Panc1 (cell line): ENCODE data around the gene CTSD. TPM values are rescaled to one million over a fixed set of nuclear protein-coding genes. Genes with fewer than 3 reads are reported as not detected.

Experiments used
- ATAC-seq: fragments of 200-7000 bp; cut with Tn5 transposase; 2 replicates; pipeline ENCODE4 v1.9.1; 2020; ENCODE audit warnings: mild to moderate bottlenecking, moderate library complexity
- BruUV-seq: library from RNA; stranded (reverse); fragments of 400-500 nt; replicated peaks from 2 replicates; lab custom pipeline; 2021; lab: Mats Ljungman, UMichigan
- CTCF ChIA-PET: fragments of 300-600 bp; sonication (Branson Sonifier 250); formaldehyde crosslinking; loops from one replicate; lab custom pipeline; 2022; ENCODE audit warnings: antibody characterized with exemption; lab: Charles Lee
- POLR2A ChIA-PET: fragments of 300-600 bp; sonication (Branson Sonifier 250); formaldehyde crosslinking; loops from one replicate; lab custom pipeline; 2022; ENCODE audit warnings: antibody characterized with exemption; lab: Charles Lee
- DNase-seq: peaks from one replicate; pipeline ENCODE4 v3.0.0-alpha.2; 2010; ENCODE audit warnings: low read depth, low spot score
- H3K27ac ChIP-seq: 2 replicates; pipeline ENCODE4 v1.5.1; 2011; ENCODE audit warnings: mild to moderate bottlenecking, low read length, inconsistent platforms
- H3K27me3 ChIP-seq: fragments of 200-500 bp; sonication (Bioruptor generic); 2 replicates; pipeline ENCODE4 v1.6.0; 2014; ENCODE audit warnings: low read length, inconsistent platforms; ENCODE audit not compliant: control insufficient read depth, insufficient read depth
- H3K36me3 ChIP-seq: fragments of 200-500 bp; sonication (Bioruptor generic); 2 replicates; pipeline ENCODE4 v1.5.1; 2014; ENCODE audit warnings: inconsistent platforms, mild to moderate bottlenecking, low read length, moderate library complexity; ENCODE audit not compliant: control insufficient read depth, insufficient read depth
- H3K4me1 ChIP-seq: 2 replicates; pipeline ENCODE4 v1.5.1; 2011; ENCODE audit warnings: inconsistent platforms, mild to moderate bottlenecking, low read length, moderate library complexity; ENCODE audit not compliant: control insufficient read depth, insufficient read depth
- H3K4me3 ChIP-seq, 2 experiments: 2 replicates each; pipeline ENCODE4 v1.5.1; 2011 to 2012; ENCODE audit warnings: low read depth in 2 of 2, low read length in 2 of 2, mild to moderate bottlenecking in 2 of 2, inconsistent platforms in 1 of 2, moderate library complexity in 1 of 2
- H3K9me3 ChIP-seq: fragments of 200-500 bp; sonication (Bioruptor generic); 2 replicates; pipeline ENCODE4 v1.5.1; 2014; ENCODE audit warnings: low read depth, mild to moderate bottlenecking, inconsistent platforms, low read length, moderate library complexity; ENCODE audit not compliant: control insufficient read depth, insufficient read depth
- POLR2AphosphoS5 ChIP-seq: IDR thresholded peaks from 2 replicates; pipeline ENCODE4 v1.6.1; 2012; ENCODE audit warnings: mild to moderate bottlenecking, low read depth, low read length, moderate library complexity
- SIN3A ChIP-seq: IDR thresholded peaks from 2 replicates; pipeline ENCODE4 v1.6.1; 2012; ENCODE audit warnings: low read depth, mild to moderate bottlenecking, low read length, moderate library complexity, borderline replicate concordance; ENCODE audit not compliant: insufficient read depth
- TCF7L2 ChIP-seq: IDR thresholded peaks from 2 replicates; pipeline ENCODE4 v1.6.1; 2011; ENCODE audit warnings: mild to moderate bottlenecking, low read depth, low read length, inconsistent platforms
- in situ Hi-C: cut with HindIII; loops from 2 replicates; pipeline ENCODE4 v1.10.0; 2016; ENCODE audit warnings: low sequenced_read_pairs, low pct_unique_long_range_greater_than_20kb
- intact Hi-C: fragments of 100-400 bp; cut with micrococcal nuclease; formaldehyde crosslinking; loops from one replicate; pipeline ENCODE4 v1.10.0; 2022; ENCODE audit not compliant: unreplicated experiment
- total RNA-seq: library from RNA; stranded (reverse); gene quantifications from one replicate; pipeline ENCODE4 v1.2.1, GENCODE V29; 2021; ENCODE audit not compliant: unreplicated experiment
- TF ChIP-seq, protein P1 (sequence below), 2 experiments: IDR thresholded peaks; 2 replicates each; pipeline ENCODE4 v1.6.1; 2011 to 2012; ENCODE audit warnings: low read depth in 2 of 2, control low read depth in 1 of 2, low read length in 1 of 2, mild to moderate bottlenecking in 1 of 2, moderate library complexity in 1 of 2; ENCODE audit not compliant: insufficient read depth in 1 of 2
- TF ChIP-seq, protein P2 (sequence below): fragments of 450-650 bp; IDR thresholded peaks from 2 replicates; pipeline ENCODE4 v1.5.1; 2017; ENCODE audit warnings: mild to moderate bottlenecking

CTSD gene
- total RNA-seq, 1 experiment from 2014 or later: 1,813 TPM

DNA sequence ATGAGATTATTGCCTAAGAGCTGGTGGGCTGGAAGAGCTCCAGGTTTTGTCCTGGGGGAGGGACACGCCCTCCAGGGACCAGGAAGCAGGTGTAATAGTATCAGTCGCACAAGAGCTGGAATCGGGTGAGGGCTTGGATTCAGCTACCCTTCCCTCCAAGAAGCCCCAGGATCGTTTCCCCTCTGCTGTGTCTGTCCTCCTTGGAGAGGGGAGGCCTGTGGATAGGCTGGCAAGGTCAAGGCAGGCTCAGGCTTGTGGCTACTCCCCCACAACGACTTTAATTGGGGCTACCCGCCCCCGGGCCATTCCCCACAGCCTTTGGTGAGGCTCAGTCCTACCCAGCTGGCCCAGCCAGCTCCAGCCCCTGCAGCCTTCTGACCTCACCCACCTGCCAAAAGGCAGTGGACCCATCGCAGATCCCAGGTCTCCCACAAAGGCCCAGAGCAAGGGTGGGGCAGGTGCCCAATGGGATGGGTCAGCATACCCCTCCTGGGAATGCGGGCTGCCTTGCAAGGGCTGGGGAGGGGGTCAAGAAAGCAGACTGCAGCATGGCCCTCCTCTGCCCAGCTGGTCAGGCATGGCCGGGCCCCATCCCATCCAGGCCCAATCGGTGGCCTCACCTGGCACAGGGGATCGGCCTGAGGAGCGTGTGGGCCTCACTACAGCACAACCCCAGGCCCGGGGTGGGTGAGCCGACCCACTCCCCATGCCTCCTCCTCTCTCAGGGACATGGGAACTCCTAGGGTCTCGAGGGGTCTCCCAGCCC, 1.0 kb downstream of the CTSD start:
- POLR2A ChIA-PET: interaction anchor here (0.6 kb wide), 1 partner anchor 28 kb away, joined by 3 read pairs; no protein-coding TSS in a partner anchor
- no peak for DNase-seq
- no peaks in the 10 kb centered on the region for H3K9me3 ChIP-seq
- H3K27ac ChIP-seq: peak overlapping the region; percentile 94
- 0 out of 2 replicates have a peak, but pooled peaks cover 5% of the 10 kb centered on the region for H3K36me3 ChIP-seq
- in situ Hi-C loops (no loop called here), intact Hi-C loops (loop anchor here (5.0 kb wide), 1 partner anchor 70 kb away; the partner anchor contains the start of gene SYT8)
- ATAC-seq: peak; percentile 1; the same call in 1 of the 2 replicates
- H3K4me3 ChIP-seq: peak overlapping the region; percentile 88 to 90
- no TSS peak for BruUV-seq
- CTCF ChIA-PET: interaction anchor here (0.5 to 1.0 kb wide), 3 partner anchors 35 to 119 kb away, joined by 3 to 4 read pairs (median 4); no protein-coding TSS in a partner anchor
- peaks cover 72% of the 10 kb centered on the region for H3K4me1 ChIP-seq
- TF ChIP-seq, protein P1, sequence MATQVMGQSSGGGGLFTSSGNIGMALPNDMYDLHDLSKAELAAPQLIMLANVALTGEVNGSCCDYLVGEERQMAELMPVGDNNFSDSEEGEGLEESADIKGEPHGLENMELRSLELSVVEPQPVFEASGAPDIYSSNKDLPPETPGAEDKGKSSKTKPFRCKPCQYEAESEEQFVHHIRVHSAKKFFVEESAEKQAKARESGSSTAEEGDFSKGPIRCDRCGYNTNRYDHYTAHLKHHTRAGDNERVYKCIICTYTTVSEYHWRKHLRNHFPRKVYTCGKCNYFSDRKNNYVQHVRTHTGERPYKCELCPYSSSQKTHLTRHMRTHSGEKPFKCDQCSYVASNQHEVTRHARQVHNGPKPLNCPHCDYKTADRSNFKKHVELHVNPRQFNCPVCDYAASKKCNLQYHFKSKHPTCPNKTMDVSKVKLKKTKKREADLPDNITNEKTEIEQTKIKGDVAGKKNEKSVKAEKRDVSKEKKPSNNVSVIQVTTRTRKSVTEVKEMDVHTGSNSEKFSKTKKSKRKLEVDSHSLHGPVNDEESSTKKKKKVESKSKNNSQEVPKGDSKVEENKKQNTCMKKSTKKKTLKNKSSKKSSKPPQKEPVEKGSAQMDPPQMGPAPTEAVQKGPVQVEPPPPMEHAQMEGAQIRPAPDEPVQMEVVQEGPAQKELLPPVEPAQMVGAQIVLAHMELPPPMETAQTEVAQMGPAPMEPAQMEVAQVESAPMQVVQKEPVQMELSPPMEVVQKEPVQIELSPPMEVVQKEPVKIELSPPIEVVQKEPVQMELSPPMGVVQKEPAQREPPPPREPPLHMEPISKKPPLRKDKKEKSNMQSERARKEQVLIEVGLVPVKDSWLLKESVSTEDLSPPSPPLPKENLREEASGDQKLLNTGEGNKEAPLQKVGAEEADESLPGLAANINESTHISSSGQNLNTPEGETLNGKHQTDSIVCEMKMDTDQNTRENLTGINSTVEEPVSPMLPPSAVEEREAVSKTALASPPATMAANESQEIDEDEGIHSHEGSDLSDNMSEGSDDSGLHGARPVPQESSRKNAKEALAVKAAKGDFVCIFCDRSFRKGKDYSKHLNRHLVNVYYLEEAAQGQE (IDR thresholded peaks at IDR 0.05; ENCODE audit: insufficient read depth in 1 of 2, low read depth in 2 of 2, low read length in 1 of 2): no peak
- TF ChIP-seq SIN3A: no peak
- no peak for TF ChIP-seq POLR2AphosphoS5
- TF ChIP-seq TCF7L2: no peak
- TF ChIP-seq, protein P2, sequence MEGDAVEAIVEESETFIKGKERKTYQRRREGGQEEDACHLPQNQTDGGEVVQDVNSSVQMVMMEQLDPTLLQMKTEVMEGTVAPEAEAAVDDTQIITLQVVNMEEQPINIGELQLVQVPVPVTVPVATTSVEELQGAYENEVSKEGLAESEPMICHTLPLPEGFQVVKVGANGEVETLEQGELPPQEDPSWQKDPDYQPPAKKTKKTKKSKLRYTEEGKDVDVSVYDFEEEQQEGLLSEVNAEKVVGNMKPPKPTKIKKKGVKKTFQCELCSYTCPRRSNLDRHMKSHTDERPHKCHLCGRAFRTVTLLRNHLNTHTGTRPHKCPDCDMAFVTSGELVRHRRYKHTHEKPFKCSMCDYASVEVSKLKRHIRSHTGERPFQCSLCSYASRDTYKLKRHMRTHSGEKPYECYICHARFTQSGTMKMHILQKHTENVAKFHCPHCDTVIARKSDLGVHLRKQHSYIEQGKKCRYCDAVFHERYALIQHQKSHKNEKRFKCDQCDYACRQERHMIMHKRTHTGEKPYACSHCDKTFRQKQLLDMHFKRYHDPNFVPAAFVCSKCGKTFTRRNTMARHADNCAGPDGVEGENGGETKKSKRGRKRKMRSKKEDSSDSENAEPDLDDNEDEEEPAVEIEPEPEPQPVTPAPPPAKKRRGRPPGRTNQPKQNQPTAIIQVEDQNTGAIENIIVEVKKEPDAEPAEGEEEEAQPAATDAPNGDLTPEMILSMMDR: no peak
- no peaks in the 10 kb centered on the region for H3K27me3 ChIP-seq

DNA sequence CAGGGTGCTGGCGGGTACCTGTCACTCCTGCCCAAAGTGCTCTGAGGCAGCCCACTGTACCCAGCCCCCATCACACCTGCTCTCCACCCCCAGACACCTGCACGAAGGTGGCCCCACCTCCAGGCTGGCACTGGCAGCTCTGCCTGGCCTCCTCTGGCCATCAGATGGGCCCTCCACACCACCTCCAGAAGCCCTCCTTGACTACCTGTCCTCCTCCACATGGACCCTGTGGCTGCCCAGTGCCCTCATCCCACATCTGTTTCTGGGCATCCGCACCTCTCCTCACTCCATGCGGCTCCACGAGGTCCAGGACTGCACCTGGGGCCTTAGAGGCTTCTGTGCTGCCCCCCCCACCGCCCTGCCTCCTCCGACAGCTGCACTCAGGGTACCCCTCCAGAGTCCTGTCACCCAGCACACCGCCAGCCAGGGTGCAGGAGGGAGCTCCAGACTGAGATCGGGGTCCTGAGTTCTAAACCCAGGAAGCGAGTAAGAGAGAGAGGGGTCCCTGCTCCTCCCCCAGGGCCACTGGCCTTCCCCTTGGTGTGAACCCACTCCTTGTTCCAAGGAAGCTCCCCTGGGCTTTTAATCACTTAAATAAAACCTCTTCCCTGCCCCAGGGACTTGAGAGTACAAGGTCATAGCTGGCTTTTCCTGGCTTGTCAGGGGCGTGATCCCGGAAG, 1.7 kb downstream of the CTSD start:
- ChIA-PET POLR2A (interaction anchor here (0.6 kb wide), 1 partner anchor 28 kb away, joined by 3 read pairs; no protein-coding TSS in a partner anchor), CTCF (interaction anchor here (0.5 to 1.0 kb wide), 3 partner anchors 36 to 120 kb away, joined by 3 to 4 read pairs (median 4); no protein-coding TSS in a partner anchor)
- H3K4me1 ChIP-seq: peaks cover 74% of the 10 kb centered on the region
- H3K36me3 ChIP-seq: 0 out of 2 replicates have a peak, but pooled peaks cover 5% of the 10 kb centered on the region
- in situ Hi-C loops: no loop called here
- peak overlapping the region; percentile 88 to 90 for H3K4me3 ChIP-seq
- no peaks in the 10 kb centered on the region for H3K9me3 ChIP-seq
- no peak for TF ChIP-seq TCF7L2
- TF ChIP-seq SIN3A: no peak
- TF ChIP-seq, protein P2: no peak
- TF ChIP-seq, protein P1 (IDR thresholded peaks at IDR 0.05; ENCODE audit: insufficient read depth in 1 of 2, low read depth in 2 of 2, low read length in 1 of 2): no peak
- TF ChIP-seq POLR2AphosphoS5: no peak
- no peaks in the 10 kb centered on the region for H3K27me3 ChIP-seq
- DNase-seq: no peak
- BruUV-seq: TSS peak; percentile 67
- intact Hi-C loops: loop anchor here (5.0 kb wide), 1 partner anchor 70 kb away; the partner anchor contains the start of gene SYT8
- no peak for ATAC-seq
- peak overlapping the region; percentile 94 for H3K27ac ChIP-seq
